Left forelimb (tissue), 1 donor: ENCODE measurements around the gene RPS15.

Source experiments
- DNase-seq: peaks from one replicate; pipeline ENCODE4 v3.0.0-alpha.2; 2018; ENCODE audit warnings: low spot score

Gene RPS15

GRCh38 chr19:1438035-1438932 lies at the start of gene RPS15:
TSS of gene RPS15 (plus strand) at chr19:1438396. CDS start at chr19:1438426, 30 bp downstream.
- DNase-seq, result peak; percentile 98

GRCh38 chr19:1388637-1389026 lies 49.6 kb upstream of the RPS15 start:
- no peak for DNase-seq

GRCh38 chr19:1389033-1389940 lies 48.9 kb upstream of the RPS15 start:
- DNase-seq, result no peak

GRCh38 chr19:1390890-1391423 lies 47.2 kb upstream of the RPS15 start:
- no peak for DNase-seq

- DNase-seq, result no peak
Measured at GRCh38 chr19:1392407-1392806, 45.8 kb upstream of the RPS15 start.

- no peak for DNase-seq
Measured at GRCh38 chr19:1392939-1393530, 45.2 kb upstream of the RPS15 start.

GRCh38 chr19:1393841-1394240 lies 44.4 kb upstream of the RPS15 start:
- no peak for DNase-seq

GRCh38 chr19:1394252-1395193 lies 43.7 kb upstream of the RPS15 start:
- DNase-seq, result no peak

GRCh38 chr19:1395194-1396018 lies 42.8 kb upstream of the RPS15 start:
- no peak for DNase-seq

- DNase-seq, result no peak
Measured at GRCh38 chr19:1396019-1396767, 42.0 kb upstream of the RPS15 start.

- DNase-seq, result no peak
Measured at GRCh38 chr19:1396768-1397679, 41.2 kb upstream of the RPS15 start.

- no peak for DNase-seq
Measured at GRCh38 chr19:1397838-1398237, 40.4 kb upstream of the RPS15 start.

GRCh38 chr19:1399079-1399478 lies 39.1 kb upstream of the RPS15 start:
- no peak for DNase-seq

GRCh38 chr19:1399745-1400144 lies 38.5 kb upstream of the RPS15 start:
- DNase-seq, result no peak

- DNase-seq, result no peak
Measured at GRCh38 chr19:1400281-1401137, 37.7 kb upstream of the RPS15 start.

- peak; percentile 81 for DNase-seq
Measured at GRCh38 chr19:1401138-1401888, 36.9 kb upstream of the RPS15 start, which contains the start of gene GAMT. TSS of gene GAMT (minus strand) at chr19:1401542. CDS start at chr19:1401476, 66 bp downstream.

GRCh38 chr19:1401889-1402217 lies 36.3 kb upstream of the RPS15 start:
- no peak for DNase-seq
